ENCODE measurements around the gene PRKCE. TPM values are rescaled to one million over a fixed set of nuclear protein-coding genes. Genes with fewer than 3 reads are reported as not detected.

PRKCE gene
- total and polyA plus RNA-seq, 2 donors (not counting 1 experiment from before 2014, with no cell fraction given) = 14.1 to 19.0 TPM

- H3K79me2 ChIP-seq (ENCODE audit: control insufficient read depth, insufficient read depth, low read length) = no peaks in the 10 kb centered on the region
Measured at GRCh38 chr2:46165916-46166315, 514.4 kb downstream of the PRKCE start.

GRCh38 chr2:46167406-46167805 lies 515.9 kb downstream of the PRKCE start:
- peaks cover 26% of the 10 kb centered on the region for H3K4me1 ChIP-seq (ENCODE audit: control insufficient read depth, extremely low read depth, insufficient read depth, low read length)
- H2AFZ ChIP-seq (ENCODE audit: low read length) = no peak overlapping the region
- peak in 1 of 2 donors; percentile 45 for DNase-seq (ENCODE audit: low read depth in 2 of 2)
- H3K79me2 ChIP-seq (ENCODE audit: control insufficient read depth, insufficient read depth, low read length) = no peaks in the 10 kb centered on the region
- H3K9me3 ChIP-seq (ENCODE audit: control insufficient read depth, insufficient read depth, low read depth, low read length) = no peaks in the 10 kb centered on the region
- H4K20me1 ChIP-seq (ENCODE audit: control insufficient read depth, extremely low read depth, insufficient read depth, low read length) = no peaks in the 10 kb centered on the region
- no peak overlapping the region for H3K9ac ChIP-seq (ENCODE audit: insufficient read depth, low read length)
- no peak overlapping the region for H3K27ac ChIP-seq (ENCODE audit: insufficient read depth, low read length)
- no peaks in the 10 kb centered on the region for H3K27me3 ChIP-seq (ENCODE audit: control insufficient read depth, insufficient read depth, low read length)
- no peaks in the 10 kb centered on the region for H3K36me3 ChIP-seq (ENCODE audit: control insufficient read depth, insufficient read depth, low read length)
- H3K4me2 ChIP-seq (ENCODE audit: extremely low read depth, insufficient read depth, low read length) = no peak overlapping the region
- TF ChIP-seq EZH2 (IDR thresholded peaks at IDR 0.05; ENCODE audit: low read length, missing control alignments) = no peak
- TF ChIP-seq CTCF (conservative IDR thresholded peaks at IDR 0.05 in 1 of 2, IDR thresholded peaks at IDR 0.05 in 1 of 2; ENCODE audit: low read depth in 1 of 2, low read length in 2 of 2) = no peak
- H3K4me3 ChIP-seq (replicated peaks in 1 of 4; ENCODE audit: control extremely low read depth in 1 of 4, insufficient read depth in 1 of 4, low read depth in 3 of 4, low read length in 4 of 4) = no peak overlapping the region

More at GRCh38 chr2:46165916-46166315, 514.4 kb downstream of the PRKCE start:
- no peaks in the 10 kb centered on the region for H3K9me3 ChIP-seq (ENCODE audit: control insufficient read depth, insufficient read depth, low read depth, low read length)
- H3K36me3 ChIP-seq (ENCODE audit: control insufficient read depth, insufficient read depth, low read length) = no peaks in the 10 kb centered on the region
- no peak overlapping the region for H2AFZ ChIP-seq (ENCODE audit: low read length)
- no peak for TF ChIP-seq EZH2 (IDR thresholded peaks at IDR 0.05; ENCODE audit: low read length, missing control alignments)
- H3K27ac ChIP-seq (ENCODE audit: insufficient read depth, low read length) = no peak overlapping the region
- H3K4me1 ChIP-seq (ENCODE audit: control insufficient read depth, extremely low read depth, insufficient read depth, low read length) = peaks cover 20% of the 10 kb centered on the region
- no peak overlapping the region for H3K4me3 ChIP-seq (replicated peaks in 1 of 4; ENCODE audit: control extremely low read depth in 1 of 4, insufficient read depth in 1 of 4, low read depth in 3 of 4, low read length in 4 of 4)
- no peak for DNase-seq (ENCODE audit: low read depth in 2 of 2)
- no peak overlapping the region for H3K9ac ChIP-seq (ENCODE audit: insufficient read depth, low read length)
- no peaks in the 10 kb centered on the region for H4K20me1 ChIP-seq (ENCODE audit: control insufficient read depth, extremely low read depth, insufficient read depth, low read length)
- no peak overlapping the region for H3K4me2 ChIP-seq (ENCODE audit: extremely low read depth, insufficient read depth, low read length)
- no peaks in the 10 kb centered on the region for H3K27me3 ChIP-seq (ENCODE audit: control insufficient read depth, insufficient read depth, low read length)

DNA sequence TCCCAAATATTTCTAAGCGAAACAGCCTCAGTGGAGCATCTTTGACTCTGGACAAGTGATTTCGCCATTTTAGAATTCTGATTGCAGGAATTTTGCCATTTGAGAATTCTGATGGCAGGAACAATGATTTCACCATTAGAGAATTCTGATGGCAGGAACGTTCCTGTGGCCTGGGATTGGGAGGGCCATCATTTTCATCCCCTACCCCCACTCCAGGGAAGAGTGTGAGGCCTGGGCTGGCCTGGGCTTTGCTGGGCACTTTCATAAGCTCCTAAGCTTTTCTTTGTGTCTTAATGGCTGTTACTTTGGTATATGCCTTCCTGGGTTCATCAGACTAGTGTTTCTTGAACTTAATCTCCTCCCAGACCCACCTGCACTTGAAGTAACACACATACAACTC lies 516.4 kb downstream of the PRKCE start:
- no peak overlapping the region for H2AFZ ChIP-seq (ENCODE audit: low read length)
- H3K27me3 ChIP-seq (ENCODE audit: control insufficient read depth, insufficient read depth, low read length) = no peaks in the 10 kb centered on the region
- DNase-seq (ENCODE audit: low read depth in 2 of 2) = peak in 1 of 2 donors; percentile 40
- TF ChIP-seq EZH2 (IDR thresholded peaks at IDR 0.05; ENCODE audit: low read length, missing control alignments) = no peak
- no peak for TF ChIP-seq CTCF (conservative IDR thresholded peaks at IDR 0.05 in 1 of 2, IDR thresholded peaks at IDR 0.05 in 1 of 2; ENCODE audit: low read depth in 1 of 2, low read length in 2 of 2)
- H3K9me3 ChIP-seq (ENCODE audit: control insufficient read depth, insufficient read depth, low read depth, low read length) = no peaks in the 10 kb centered on the region
- no peak overlapping the region for H3K4me2 ChIP-seq (ENCODE audit: extremely low read depth, insufficient read depth, low read length)
- no peak overlapping the region for H3K9ac ChIP-seq (ENCODE audit: insufficient read depth, low read length)
- H3K36me3 ChIP-seq (ENCODE audit: control insufficient read depth, insufficient read depth, low read length) = no peaks in the 10 kb centered on the region
- peaks cover 26% of the 10 kb centered on the region for H3K4me1 ChIP-seq (ENCODE audit: control insufficient read depth, extremely low read depth, insufficient read depth, low read length)
- no peak overlapping the region for H3K27ac ChIP-seq (ENCODE audit: insufficient read depth, low read length)
- H3K79me2 ChIP-seq (ENCODE audit: control insufficient read depth, insufficient read depth, low read length) = no peaks in the 10 kb centered on the region
- H4K20me1 ChIP-seq (ENCODE audit: control insufficient read depth, extremely low read depth, insufficient read depth, low read length) = no peaks in the 10 kb centered on the region
- no peak overlapping the region for H3K4me3 ChIP-seq (replicated peaks in 1 of 4; ENCODE audit: control extremely low read depth in 1 of 4, insufficient read depth in 1 of 4, low read depth in 3 of 4, low read length in 4 of 4)

All from fibroblast of lung (primary cell).